Measurements from ENCODE around the gene PABPC3. TPM values are rescaled to one million over a fixed set of nuclear protein-coding genes. Genes with fewer than 3 reads are reported as not detected.

The PABPC3 gene
- total and polyA plus RNA-seq, 2 donors (not counting 1 experiment from before 2014, with no cell fraction given): 0.17 to 0.27 TPM

DNA sequence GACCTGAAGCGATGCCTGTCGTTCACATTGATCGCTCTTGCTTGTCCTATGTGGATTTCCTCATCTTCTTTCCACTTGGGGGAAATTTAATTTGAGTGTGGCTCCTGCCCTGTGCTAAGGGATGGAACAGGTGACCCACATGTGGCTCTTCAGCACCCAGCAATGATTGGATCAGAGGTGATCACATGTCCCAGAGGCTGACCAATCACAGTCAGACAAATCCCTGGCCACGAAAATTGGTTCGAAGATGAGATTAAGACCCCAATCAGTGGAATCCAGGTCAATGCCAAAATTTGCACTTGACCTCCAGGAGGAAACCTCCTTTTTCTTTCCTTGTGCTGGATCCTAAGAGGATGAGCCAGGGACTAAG lies 52.5 kb downstream of the PABPC3 start:
- Histone ChIP-seq H3K4me2 (ENCODE audit: extremely low read depth, insufficient read depth, low read length) (no peak overlapping the region), H2AFZ (ENCODE audit: low read length) (no peak overlapping the region), H3K36me3 (ENCODE audit: control insufficient read depth, insufficient read depth, low read length) (no peaks in the 10 kb centered on the region), H3K27ac (ENCODE audit: insufficient read depth, low read length) (no peak overlapping the region), H4K20me1 (ENCODE audit: control insufficient read depth, extremely low read depth, insufficient read depth, low read length) (no peaks in the 10 kb centered on the region), H3K9ac (ENCODE audit: insufficient read depth, low read length) (no peak overlapping the region), H3K9me3 (ENCODE audit: control insufficient read depth, insufficient read depth, low read depth, low read length) (no peaks in the 10 kb centered on the region), H3K79me2 (ENCODE audit: control insufficient read depth, insufficient read depth, low read length) (no peaks in the 10 kb centered on the region), H3K27me3 (ENCODE audit: control insufficient read depth, insufficient read depth, low read length) (no peaks in the 10 kb centered on the region), H3K4me3 (replicated peaks in 1 of 4; ENCODE audit: control extremely low read depth in 1 of 4, insufficient read depth in 1 of 4, low read depth in 3 of 4, low read length in 4 of 4) (no peak overlapping the region), H3K4me1 (ENCODE audit: control insufficient read depth, extremely low read depth, insufficient read depth, low read length) (no peaks in the 10 kb centered on the region)
- TF ChIP-seq EZH2 (IDR thresholded peaks at IDR 0.05; ENCODE audit: low read length, missing control alignments): no peak
- TF ChIP-seq, protein P1, sequence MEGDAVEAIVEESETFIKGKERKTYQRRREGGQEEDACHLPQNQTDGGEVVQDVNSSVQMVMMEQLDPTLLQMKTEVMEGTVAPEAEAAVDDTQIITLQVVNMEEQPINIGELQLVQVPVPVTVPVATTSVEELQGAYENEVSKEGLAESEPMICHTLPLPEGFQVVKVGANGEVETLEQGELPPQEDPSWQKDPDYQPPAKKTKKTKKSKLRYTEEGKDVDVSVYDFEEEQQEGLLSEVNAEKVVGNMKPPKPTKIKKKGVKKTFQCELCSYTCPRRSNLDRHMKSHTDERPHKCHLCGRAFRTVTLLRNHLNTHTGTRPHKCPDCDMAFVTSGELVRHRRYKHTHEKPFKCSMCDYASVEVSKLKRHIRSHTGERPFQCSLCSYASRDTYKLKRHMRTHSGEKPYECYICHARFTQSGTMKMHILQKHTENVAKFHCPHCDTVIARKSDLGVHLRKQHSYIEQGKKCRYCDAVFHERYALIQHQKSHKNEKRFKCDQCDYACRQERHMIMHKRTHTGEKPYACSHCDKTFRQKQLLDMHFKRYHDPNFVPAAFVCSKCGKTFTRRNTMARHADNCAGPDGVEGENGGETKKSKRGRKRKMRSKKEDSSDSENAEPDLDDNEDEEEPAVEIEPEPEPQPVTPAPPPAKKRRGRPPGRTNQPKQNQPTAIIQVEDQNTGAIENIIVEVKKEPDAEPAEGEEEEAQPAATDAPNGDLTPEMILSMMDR (conservative IDR thresholded peaks at IDR 0.05 in 1 of 2, IDR thresholded peaks at IDR 0.05 in 1 of 2; ENCODE audit: low read depth in 1 of 2, low read length in 2 of 2): no peak
- DNase-seq (ENCODE audit: low read depth in 2 of 2): no peak

Other genes with a start within 250 kb of the PABPC3 start
- under 0.01 TPM in 1 of 2 replicates, not detected in the other for gene AMER2, start 76.2 kb downstream of the PABPC3 start, total RNA-seq
- gene AMER2, start 76.2 kb downstream of the PABPC3 start, polyA plus RNA-seq: not detected in 2 replicates
- 18.0 and 22.5 TPM in 2 replicates for gene MTMR6, start 191.4 kb downstream of the PABPC3 start, total RNA-seq
- 20.7 and 23.0 TPM in 2 replicates for gene MTMR6, start 191.4 kb downstream of the PABPC3 start, polyA plus RNA-seq
- 46.5 and 57.6 TPM in 2 replicates for gene NUP58, start 205.5 kb downstream of the PABPC3 start, total RNA-seq
- gene NUP58, start 205.5 kb downstream of the PABPC3 start, polyA plus RNA-seq: 39.3 and 39.4 TPM in 2 replicates

All from fibroblast of lung (primary cell).